Mesodermal cell (in vitro differentiated cells): Measurements from ENCODE around the gene P2RX6.

Source experiments
- H3K27ac ChIP-seq: 2 replicates; pipeline ENCODE4 v1.7.0; 2013; ENCODE audit warnings: mild to moderate bottlenecking, low read depth, low read length, moderate library complexity; ENCODE audit not compliant: severe bottlenecking
- H3K36me3 ChIP-seq: 2 replicates; pipeline ENCODE4 v1.7.1; 2013; ENCODE audit warnings: mild to moderate bottlenecking, low read length, moderate library complexity; ENCODE audit not compliant: control insufficient read depth, insufficient read depth
- H3K4me1 ChIP-seq: one replicate; pipeline ENCODE4 v1.7.1; 2013; ENCODE audit warnings: mild to moderate bottlenecking, low read length; ENCODE audit not compliant: insufficient read depth, control insufficient read depth, poor library complexity, severe bottlenecking
- H3K4me3 ChIP-seq: 2 replicates; pipeline ENCODE4 v1.7.0; 2013; ENCODE audit warnings: low read length, control low read depth, mild to moderate bottlenecking; ENCODE audit not compliant: insufficient read depth, poor library complexity, severe bottlenecking; ENCODE audit errors: extremely low read depth
- H3K9me3 ChIP-seq: 2 replicates; pipeline ENCODE4 v1.7.1; 2013; ENCODE audit warnings: mild to moderate bottlenecking, low read length, moderate library complexity; ENCODE audit not compliant: control insufficient read depth
- WGBS, 2 experiments: methylation state at CpG; one replicate each; pipeline ENCODE4 v1.1.5; 2013; ENCODE audit warnings: missing lambda C conversion rate in 2 of 2; ENCODE audit not compliant: insufficient coverage in 2 of 2; 5-methylcytosine and 5-hydroxymethylcytosine counted together

The P2RX6 gene

DNA sequence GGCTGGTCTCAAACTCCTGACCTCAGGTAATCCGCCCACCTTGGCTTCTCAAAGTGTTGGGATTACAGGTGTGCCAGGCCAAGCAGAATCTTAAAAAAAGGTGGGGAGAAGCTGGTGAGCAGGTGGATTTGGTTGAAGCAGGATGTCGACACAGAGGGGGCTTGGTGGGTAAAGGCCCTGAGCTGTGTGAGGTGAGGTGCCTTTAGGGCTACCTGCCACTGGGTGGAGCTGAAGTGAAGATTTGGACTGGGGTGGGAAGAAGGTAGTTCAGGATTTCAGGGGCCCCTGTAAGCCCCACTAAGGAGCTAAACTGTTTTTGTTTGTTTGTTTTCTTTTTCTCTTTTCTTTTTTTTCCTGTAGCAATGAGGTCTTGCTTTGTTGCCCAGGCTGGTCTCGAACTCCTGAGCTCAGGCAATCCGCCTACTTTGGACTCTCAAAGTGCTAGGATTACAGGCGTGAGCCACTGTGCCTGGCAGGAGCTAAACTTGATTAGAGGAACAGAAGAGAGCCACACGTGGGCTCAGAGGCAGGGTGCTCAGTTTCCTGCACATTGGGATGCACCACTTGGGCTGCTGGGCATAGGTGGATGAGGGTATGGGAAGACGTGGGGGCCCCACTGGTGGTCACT, 6.0 kb downstream of the P2RX6 start:
- H3K27ac ChIP-seq: no peak overlapping the region
- H3K9me3 ChIP-seq: no peaks in the 10 kb centered on the region
- no peaks in the 10 kb centered on the region for H3K36me3 ChIP-seq
- 71 to 80% methylated on average over 7 of the region's 7 CpGs for WGBS, 2 experiments
- H3K4me1 ChIP-seq: peaks cover 3% of the 10 kb centered on the region
- no peak overlapping the region for H3K4me3 ChIP-seq

DNA sequence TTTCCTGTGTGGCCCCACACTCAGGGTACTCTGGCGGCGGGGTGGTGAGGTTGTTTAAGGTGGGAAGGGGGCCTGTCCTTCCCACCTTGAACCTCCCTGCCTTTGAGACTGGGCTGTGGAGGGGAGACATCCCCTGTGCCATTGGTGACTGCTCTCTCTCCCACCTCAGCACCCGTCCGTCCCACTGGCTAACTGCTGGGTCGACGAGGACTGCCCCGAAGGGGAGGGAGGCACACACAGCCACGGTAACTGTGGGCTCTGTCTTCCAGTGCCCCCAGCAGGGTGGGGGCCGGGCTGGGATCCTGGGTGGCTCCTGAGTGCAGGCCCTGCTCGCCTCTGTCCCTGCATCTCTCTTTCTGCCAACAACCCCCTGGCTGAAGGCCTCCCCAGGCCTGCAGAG, 7.5 kb downstream of the P2RX6 start:
- WGBS, 2 experiments: 79 to 89% methylated on average over 7 of the region's 10 CpGs
- no peaks in the 10 kb centered on the region for H3K4me1 ChIP-seq
- H3K27ac ChIP-seq: no peak overlapping the region
- no peak overlapping the region for H3K4me3 ChIP-seq
- H3K36me3 ChIP-seq: no peaks in the 10 kb centered on the region
- H3K9me3 ChIP-seq: no peaks in the 10 kb centered on the region

DNA sequence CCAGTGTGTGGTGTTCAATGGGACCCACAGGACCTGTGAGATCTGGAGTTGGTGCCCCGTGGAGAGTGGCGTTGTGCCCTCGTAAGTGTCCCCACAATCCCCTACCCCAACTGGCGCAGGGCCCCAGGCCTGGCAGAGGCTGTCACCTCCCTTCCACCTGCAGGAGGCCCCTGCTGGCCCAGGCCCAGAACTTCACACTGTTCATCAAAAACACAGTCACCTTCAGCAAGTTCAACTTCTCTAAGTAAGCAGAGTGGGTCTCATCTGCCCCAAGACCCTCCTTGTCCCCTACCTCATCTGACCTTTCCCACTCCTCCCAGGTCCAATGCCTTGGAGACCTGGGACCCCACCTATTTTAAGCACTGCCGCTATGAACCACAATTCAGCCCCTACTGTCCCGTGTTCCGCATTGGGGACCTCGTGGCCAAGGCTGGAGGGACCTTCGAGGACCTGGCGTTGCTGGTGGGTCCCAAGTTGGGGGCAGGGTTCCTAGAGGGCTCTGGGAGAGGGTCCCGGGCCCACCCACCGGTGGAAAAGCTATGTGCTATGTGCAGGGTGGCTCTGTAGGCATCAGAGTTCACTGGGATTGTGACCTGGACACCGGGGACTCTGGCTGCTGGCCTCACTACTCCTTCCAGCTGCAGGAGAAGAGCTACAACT, 8.1 kb downstream of the P2RX6 start:
- no peaks in the 10 kb centered on the region for H3K4me1 ChIP-seq
- no peak overlapping the region for H3K27ac ChIP-seq
- H3K4me3 ChIP-seq: no peak overlapping the region
- H3K36me3 ChIP-seq: no peaks in the 10 kb centered on the region
- WGBS, 2 experiments: 93 to 95% methylated on average over 10 to 11 of the region's 13 CpGs
- H3K9me3 ChIP-seq: no peaks in the 10 kb centered on the region

DNA sequence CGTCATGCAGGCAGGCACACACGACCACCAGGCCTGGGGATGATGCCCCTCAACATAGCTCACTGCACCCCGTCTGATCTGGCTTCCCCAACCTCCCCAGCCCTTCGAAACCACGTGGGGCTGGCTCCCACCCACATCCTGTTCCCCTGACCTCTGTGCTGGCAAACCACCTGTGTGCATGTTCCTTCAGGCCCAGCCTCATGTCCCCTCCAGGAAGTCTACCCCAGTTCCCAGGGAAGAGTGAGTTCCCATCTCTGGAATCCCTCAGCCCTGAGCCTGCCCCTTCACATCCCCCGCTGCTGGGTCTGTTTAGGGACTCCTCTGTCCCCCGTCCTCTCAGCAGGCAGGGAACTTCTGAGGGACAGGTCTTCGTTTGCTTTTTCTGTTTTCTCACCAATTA, 10.3 kb downstream of the P2RX6 start:
- 74 to 76% methylated on average over 7 to 8 of the region's 8 CpGs for WGBS, 2 experiments
- Histone ChIP-seq H3K9me3 (no peaks in the 10 kb centered on the region), H3K4me3 (no peak overlapping the region), H3K36me3 (no peaks in the 10 kb centered on the region), H3K27ac (no peak overlapping the region), H3K4me1 (no peaks in the 10 kb centered on the region)

- Histone ChIP-seq H3K27ac (no peak overlapping the region), H3K9me3 (no peaks in the 10 kb centered on the region), H3K36me3 (no peaks in the 10 kb centered on the region), H3K4me1 (no peaks in the 10 kb centered on the region), H3K4me3 (no peak overlapping the region)
- WGBS, 2 experiments: 91 to 94% methylated on average over 18 to 23 of the region's 27 CpGs
These were observed 11.1 kb downstream of the P2RX6 start for GRCh38 chr22:21025763-21026755.

DNA sequence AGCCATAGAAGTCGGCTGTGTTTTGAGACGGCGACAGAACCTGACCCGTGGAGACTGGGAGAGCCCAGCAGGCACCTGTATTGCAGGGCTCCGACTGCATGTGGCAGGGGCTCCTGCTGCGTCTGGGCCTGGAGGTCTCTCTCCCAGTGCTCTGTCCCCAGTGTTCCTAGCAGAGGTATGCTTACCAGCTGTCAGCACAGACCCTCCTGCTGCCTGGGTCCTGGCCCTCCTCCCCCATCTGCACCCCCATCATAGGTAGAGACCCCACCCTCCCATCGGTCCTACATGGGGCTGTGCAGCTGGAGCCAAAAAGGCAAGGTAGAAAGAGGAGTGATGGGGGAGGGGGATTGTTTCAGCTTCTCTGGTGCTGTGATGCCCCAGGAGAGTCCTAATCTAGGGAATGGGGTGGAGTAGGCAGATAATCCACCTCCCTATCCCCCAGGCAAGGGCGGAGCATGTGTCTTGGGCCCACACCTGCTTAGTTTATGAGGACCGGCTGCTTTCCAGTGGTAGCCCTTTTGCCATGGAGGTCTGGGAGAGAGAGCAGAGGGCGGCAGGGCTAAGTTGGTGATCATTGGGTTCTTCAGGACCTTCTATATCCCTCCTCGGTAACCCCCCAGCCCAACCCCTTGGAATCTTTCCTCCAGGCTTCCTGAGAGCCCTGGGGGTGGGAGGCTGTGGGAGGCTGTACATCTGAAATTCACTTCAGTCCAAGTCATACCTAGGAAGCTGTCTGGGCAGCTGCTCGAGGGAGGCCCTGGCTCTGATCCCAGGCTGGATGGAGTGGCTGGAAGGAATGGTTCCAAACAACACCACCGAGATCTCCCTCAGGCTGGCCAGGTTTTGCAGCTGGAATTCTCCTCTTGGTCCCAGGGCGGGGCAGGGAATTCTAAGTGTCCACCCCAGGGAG, 12.1 kb downstream of the P2RX6 start:
- WGBS, 2 experiments: 89 to 94% methylated on average over 8 of the region's 14 CpGs
- Histone ChIP-seq H3K9me3 (no peaks in the 10 kb centered on the region), H3K36me3 (no peaks in the 10 kb centered on the region), H3K4me3 (no peak overlapping the region), H3K4me1 (peaks cover 2% of the 10 kb centered on the region), H3K27ac (no peak overlapping the region)

DNA sequence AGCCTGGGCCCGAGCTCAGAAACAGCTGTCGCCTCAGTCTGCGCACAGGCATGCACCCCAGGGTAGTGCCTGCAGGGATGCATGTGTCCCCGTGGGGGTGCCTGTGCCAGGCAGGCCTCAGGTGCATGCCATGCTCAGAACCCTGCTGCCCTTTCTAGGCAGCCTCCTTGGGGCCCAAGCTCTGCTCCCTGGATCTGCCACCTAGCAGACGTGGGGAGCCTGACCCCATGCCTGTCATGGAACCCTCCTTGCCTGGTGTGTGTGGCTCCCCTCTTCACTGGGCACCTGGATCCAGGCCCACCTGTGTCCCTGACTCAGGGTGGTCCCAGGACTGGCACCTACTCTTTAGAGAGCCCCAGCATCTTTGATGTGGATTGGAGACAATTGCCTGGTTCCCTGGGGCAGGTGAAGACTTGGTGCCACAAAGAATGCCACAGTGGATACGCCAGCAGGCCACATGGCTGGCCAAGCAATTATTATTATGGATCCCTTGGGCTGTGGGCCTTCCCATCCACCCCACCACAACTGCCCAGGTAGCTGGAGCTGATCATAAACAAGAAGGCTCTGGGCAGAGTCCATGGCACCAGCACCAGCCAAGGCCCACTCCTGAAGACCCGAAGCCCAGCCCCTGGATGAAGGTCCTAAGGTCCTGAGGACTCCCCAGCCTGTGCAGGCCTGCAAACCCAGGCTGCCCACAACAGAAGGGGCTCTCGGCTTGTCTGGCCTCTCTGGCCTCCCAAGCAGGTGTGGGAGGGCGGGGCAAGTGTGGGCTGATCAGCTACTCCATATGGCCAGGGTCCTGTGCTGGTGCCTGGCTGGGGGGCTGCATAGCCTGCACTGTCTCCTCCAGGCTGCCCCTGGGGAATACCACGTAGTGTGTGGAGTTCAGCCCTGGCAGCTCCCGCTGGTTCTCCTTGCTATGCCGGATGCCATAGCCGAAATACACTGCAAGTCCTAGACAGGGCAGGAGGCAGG, 13.6 kb downstream of the P2RX6 start:
- Histone ChIP-seq H3K4me1 (peaks cover 11% of the 10 kb centered on the region), H3K36me3 (no peaks in the 10 kb centered on the region), H3K9me3 (no peaks in the 10 kb centered on the region), H3K4me3 (no peak overlapping the region), H3K27ac (no peak overlapping the region)
- 88% methylated on average over 11 to 12 of the region's 13 CpGs for WGBS, 2 experiments

DNA sequence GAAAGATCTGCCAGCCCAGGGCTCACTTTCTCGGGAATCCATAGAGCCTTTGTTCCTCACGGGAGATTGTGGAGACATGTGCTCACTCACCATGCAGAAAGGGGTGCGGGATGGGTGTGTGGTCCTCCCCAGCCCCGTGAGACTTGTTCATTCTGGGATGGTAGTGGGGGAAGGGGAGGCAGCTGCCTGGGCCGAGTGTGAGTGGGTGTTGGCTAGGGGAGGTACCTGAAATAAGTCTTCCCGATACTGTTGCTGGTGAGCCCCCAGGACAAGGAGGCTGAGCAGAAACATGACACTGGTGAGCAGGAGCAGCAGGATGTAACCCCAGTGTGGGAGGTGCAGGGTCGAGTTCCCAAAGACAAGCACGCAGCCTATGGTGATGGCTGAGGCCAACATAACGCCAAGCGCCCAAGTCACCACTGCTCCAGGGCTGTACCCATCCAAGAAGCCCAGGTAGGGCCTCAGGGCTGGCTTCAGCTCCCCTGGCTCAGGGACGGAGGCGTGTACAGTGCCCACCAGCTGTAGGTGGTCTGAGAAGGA, 14.6 kb downstream of the P2RX6 start:
- 74 to 75% methylated on average over 10 to 12 of the region's 12 CpGs for WGBS, 2 experiments

DNA sequence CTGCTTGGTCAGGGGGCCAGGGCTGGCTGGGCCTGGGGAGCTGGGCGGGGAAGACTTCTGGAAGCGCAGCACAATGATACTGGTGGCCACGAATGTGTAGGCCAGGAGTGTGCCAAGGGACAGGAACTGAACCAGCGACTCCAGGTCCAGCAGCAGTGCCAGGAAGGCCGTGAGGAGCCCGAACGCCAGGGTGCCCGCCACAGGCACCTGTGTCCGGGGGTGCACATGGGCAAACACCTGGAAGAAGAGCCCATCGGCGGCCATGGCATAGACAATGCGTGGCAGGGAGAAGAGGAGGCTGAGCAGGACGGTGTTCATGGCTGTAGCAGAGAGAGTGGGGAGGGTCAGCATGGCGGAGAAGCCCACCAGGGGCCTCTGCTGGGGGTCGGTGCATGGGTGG, 15.1 kb downstream of the P2RX6 start:
- Histone ChIP-seq H3K27ac (no peak overlapping the region), H3K36me3 (no peaks in the 10 kb centered on the region), H3K9me3 (no peaks in the 10 kb centered on the region), H3K4me1 (peaks cover 11% of the 10 kb centered on the region), H3K4me3 (no peak overlapping the region)
- 92 to 96% methylated on average over 13 to 15 of the region's 15 CpGs for WGBS, 2 experiments

More for the DNA sequence above, 14.6 kb downstream of the P2RX6 start:
- Histone ChIP-seq H3K4me3 (no peak overlapping the region), H3K4me1 (peaks cover 11% of the 10 kb centered on the region), H3K27ac (no peak overlapping the region), H3K36me3 (no peaks in the 10 kb centered on the region), H3K9me3 (no peaks in the 10 kb centered on the region)
